Fibroblast of mammary gland (primary cell): ENCODE results near the gene TKFC.

Experiments
- DNase-seq: peaks from one replicate; pipeline ENCODE4 v3.0.0-alpha.2; 2010; ENCODE audit warnings: low read depth
- H3K4me3 ChIP-seq: 2 replicates; pipeline ENCODE4 v1.5.1; 2011; ENCODE audit warnings: low read depth, mild to moderate bottlenecking, low read length, moderate library complexity; ENCODE audit not compliant: control insufficient read depth
- CTCF ChIP-seq: conservative IDR thresholded peaks from 2 replicates; pipeline ENCODE4 v1.5.1; 2011; ENCODE audit warnings: low read depth, low read length, inconsistent platforms; ENCODE audit not compliant: control insufficient read depth, insufficient read depth

TKFC gene

GRCh38 chr11:61362542-61362875 is 29.5 kb downstream of the TKFC start:
- peak; percentile 72 for DNase-seq
- peak overlapping the region; percentile 82 for H3K4me3 ChIP-seq
- no peak for TF ChIP-seq CTCF

- no peak for DNase-seq
- no peak overlapping the region for H3K4me3 ChIP-seq
- no peak for TF ChIP-seq CTCF
Measured at GRCh38 chr11:61364012-61364675, 31.1 kb downstream of the TKFC start.

- DNase-seq = no peak
- TF ChIP-seq CTCF = no peak
- H3K4me3 ChIP-seq = no peak overlapping the region
Measured at GRCh38 chr11:61367406-61367805, 34.4 kb downstream of the TKFC start.

GRCh38 chr11:61368646-61369045 is 35.6 kb downstream of the TKFC start:
- no peak overlapping the region for H3K4me3 ChIP-seq
- no peak for DNase-seq
- TF ChIP-seq CTCF = no peak

- no peak overlapping the region for H3K4me3 ChIP-seq
- TF ChIP-seq CTCF = no peak
- peak; percentile 98 for DNase-seq
Measured at GRCh38 chr11:61369372-61370348, 36.6 kb downstream of the TKFC start.

GRCh38 chr11:61370349-61371005 is 37.4 kb downstream of the TKFC start:
- no peak overlapping the region for H3K4me3 ChIP-seq
- no peak for TF ChIP-seq CTCF
- peak; percentile 39 for DNase-seq
